Measurements from ENCODE around the gene RNF157.

RNF157 gene

GRCh38 chr17:76163919-76164318, 76.4 kb downstream of the RNF157 start:
- in situ Hi-C loops (cut with MboI; ENCODE audit: low sequenced_read_pairs): no loop called here

- in situ Hi-C loops (cut with MboI; ENCODE audit: low sequenced_read_pairs): no loop called here
These were observed 78.5 kb downstream of the RNF157 start for GRCh38 chr17:76161619-76162266.

DNA sequence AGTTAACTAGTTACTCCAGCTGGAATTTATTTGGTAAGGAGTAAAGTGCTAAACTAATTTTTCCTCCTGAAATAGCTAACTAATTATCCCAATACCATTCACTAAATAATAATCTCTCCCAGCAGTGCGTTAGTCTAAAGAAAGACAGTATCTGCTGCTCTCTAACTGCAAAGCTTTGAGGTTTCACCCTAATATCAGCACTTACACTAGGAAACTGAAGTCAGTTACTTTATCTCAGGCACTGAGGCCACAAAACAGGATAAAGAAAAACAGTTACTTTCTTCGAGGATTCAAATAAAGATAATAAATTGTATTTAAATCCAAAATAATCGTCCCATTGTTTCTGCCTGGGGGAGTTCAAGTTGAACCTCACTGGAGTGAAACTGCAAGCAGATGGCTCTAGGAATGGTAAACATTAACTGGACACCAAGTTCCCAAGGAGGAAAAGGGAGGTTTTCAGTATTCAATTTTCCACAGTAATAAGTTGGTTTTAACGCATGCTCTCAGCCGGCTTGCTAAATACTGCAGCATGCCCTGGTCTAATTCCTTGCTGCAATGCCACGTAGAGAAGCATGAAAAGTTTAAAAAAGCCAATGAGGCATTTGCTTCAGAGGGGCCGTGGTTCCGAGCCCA, 79.3 kb downstream of the RNF157 start:
- in situ Hi-C loops (cut with MboI; ENCODE audit: low sequenced_read_pairs): no loop called here

GRCh38 chr17:76159157-76159556, 81.1 kb downstream of the RNF157 start:
- in situ Hi-C loops (cut with MboI; ENCODE audit: low sequenced_read_pairs): no loop called here

DNA sequence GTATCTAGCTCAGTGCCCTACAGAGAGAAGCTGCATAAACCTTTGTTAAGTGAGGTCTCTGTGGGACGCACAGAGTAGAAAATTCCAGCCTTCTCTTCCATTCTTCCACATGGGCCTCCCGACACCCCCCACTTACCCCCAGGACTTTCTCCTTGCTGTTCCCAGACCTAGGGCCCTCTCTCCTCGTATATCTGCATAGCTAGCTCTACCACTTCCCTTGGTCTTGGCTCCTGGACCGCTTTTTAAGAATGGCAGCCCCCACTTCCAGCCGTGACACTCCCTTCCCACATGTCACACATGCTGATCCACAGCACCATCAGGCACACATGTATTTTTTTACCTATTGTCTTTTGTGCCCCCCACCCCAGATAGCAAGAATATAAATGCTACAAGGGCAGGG, 82.5 kb downstream of the RNF157 start:
- in situ Hi-C loops (cut with MboI; ENCODE audit: low sequenced_read_pairs): no loop called here

DNA sequence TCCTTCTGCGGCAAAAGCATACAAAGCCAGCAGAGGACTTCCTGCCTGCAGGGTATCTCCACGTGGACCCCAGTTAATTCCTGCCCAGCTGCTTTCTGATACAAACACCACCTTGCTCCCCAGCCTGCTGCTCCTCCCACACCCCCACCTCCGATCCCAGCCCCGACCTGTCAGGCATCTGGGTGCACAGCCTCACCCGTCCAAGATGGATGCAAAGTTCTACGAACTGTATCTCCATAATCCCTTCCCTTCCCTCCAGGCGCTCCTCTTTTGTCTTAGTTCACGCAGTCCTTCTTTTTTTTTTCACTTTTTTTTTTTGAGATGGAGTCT, 83.7 kb downstream of the RNF157 start:
- in situ Hi-C loops (cut with MboI; ENCODE audit: low sequenced_read_pairs): no loop called here

DNA sequence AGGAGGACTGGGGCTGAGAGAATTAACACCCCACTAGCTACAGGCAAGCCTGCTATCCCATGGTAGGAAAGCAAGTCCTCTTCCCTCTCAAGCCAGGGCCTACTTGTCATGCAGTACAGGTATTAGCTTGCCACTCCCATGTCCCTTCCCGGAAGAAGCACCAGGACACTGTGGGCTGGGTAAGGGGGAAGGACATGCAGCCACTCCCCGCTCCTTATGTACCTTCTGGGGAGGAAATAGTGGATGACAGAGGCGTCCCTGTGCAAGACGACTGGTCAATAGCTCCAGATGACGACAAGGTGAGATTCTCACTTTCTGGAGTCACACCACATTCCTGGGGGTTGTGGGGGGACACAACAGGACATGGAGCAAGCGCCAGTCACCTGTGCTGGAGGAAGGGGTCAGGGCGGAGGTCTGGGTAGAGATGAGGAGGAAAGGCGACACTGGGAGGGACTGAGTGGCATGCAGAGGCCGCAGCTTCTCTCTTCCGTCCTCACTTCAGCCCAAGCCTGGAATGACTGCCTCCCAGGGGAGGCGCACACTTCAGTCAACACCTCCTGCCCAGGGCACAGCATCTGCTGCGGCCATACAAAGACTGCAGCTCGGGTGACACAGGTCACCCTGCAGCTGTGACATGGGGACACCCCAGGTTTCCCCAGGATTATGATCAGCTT, 84.2 kb downstream of the RNF157 start:
- in situ Hi-C loops (cut with MboI; ENCODE audit: low sequenced_read_pairs): no loop called here

DNA sequence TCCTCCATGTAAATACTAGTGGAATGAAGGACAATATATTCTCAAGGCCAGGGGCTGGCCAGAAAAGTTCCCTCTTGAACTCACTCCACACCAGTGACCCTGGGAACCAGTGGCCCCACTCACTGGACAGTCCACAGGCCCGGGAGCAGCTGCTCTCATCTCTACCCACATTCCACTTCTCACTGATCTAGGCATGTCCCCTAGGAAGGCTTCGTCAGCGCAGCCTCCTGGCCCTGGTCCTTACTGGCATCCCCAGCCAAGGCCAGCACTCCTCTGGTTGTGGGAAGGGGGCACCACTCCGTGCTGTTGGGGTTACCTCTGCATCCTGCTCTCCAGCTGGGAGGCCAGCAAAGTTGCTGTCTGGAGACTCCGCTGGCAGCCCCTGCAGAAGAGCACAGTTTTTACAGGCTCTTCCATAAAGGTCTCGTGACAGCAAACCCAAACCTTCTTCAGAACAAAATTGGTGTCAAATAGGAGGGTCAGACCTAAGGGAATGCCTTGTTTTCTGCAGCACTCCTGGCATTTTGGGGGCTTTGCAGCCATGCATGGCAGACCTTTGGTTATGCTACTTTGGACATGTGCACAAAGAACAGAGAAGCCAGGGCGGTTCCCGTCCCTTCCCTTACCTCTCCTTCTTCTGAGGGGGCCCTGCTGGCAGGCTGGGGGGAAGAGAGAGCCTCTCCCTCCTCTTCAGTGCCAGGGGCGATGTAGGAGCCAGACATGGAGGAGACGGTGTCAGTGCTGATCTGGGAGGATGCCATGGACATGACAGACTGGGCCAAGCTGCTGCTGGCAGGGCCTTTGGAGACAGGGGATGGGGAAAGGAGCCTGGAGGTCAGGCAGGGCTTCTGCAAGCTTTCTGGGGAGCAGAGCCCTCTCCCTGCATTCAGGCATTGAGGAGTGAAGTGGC, 85.1 kb downstream of the RNF157 start:
- in situ Hi-C loops (cut with MboI; ENCODE audit: low sequenced_read_pairs): no loop called here

- in situ Hi-C loops (cut with MboI; ENCODE audit: low sequenced_read_pairs): no loop called here
These were observed 86.0 kb downstream of the RNF157 start for GRCh38 chr17:76154292-76154691.

DNA sequence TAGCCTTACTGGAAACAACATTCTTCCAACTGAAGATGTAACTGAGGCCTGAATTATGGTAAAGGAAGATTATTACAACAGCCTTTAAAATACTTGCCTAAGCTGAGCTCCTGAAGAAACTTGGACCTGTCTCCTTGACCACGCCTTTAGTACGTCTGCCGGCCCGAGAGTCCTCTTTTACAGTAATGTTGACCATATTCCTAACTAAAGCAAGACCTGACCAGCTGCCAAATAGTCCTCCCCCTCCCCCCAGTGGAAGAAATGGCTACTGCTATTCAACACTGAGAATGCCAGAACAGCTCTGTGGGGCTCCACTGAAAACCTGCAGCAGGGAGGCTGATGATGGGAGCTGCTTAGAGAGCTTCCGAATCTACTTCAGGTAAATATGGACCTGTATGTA, 86.7 kb downstream of the RNF157 start:
- in situ Hi-C loops (cut with MboI; ENCODE audit: low sequenced_read_pairs): no loop called here

GRCh38 chr17:76153202-76153601, 87.1 kb downstream of the RNF157 start:
- in situ Hi-C loops (cut with MboI; ENCODE audit: low sequenced_read_pairs): no loop called here

GRCh38 chr17:76152591-76152990, 87.7 kb downstream of the RNF157 start:
- in situ Hi-C loops (cut with MboI; ENCODE audit: low sequenced_read_pairs): no loop called here

DNA sequence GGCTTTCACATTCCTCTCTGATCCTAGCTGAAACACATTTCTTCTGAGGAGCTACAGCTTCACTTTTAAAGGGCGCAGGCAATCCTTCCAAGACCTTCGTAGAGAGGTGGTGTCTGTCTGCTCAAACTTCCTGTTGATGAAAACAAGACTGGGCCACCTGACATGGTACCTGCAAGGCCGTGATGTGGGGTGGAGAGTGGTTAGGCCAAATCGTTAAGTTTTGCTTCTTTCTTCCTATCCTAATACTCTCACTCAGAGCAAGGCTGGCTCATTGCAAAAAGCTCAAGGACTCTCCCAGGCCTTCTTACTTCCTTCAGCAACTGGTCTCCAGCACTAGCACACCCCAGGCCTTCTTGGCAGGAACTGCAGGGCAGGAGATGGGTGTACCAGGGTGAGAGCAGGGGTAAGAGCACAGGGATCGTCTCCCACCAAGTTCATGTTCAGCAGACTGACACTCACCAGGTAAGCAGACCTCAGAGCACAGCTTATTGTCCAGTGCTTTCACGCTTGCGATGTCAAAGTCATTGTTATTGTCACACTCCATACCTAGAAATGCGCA, 88.3 kb downstream of the RNF157 start:
- in situ Hi-C loops (cut with MboI; ENCODE audit: low sequenced_read_pairs): no loop called here

DNA sequence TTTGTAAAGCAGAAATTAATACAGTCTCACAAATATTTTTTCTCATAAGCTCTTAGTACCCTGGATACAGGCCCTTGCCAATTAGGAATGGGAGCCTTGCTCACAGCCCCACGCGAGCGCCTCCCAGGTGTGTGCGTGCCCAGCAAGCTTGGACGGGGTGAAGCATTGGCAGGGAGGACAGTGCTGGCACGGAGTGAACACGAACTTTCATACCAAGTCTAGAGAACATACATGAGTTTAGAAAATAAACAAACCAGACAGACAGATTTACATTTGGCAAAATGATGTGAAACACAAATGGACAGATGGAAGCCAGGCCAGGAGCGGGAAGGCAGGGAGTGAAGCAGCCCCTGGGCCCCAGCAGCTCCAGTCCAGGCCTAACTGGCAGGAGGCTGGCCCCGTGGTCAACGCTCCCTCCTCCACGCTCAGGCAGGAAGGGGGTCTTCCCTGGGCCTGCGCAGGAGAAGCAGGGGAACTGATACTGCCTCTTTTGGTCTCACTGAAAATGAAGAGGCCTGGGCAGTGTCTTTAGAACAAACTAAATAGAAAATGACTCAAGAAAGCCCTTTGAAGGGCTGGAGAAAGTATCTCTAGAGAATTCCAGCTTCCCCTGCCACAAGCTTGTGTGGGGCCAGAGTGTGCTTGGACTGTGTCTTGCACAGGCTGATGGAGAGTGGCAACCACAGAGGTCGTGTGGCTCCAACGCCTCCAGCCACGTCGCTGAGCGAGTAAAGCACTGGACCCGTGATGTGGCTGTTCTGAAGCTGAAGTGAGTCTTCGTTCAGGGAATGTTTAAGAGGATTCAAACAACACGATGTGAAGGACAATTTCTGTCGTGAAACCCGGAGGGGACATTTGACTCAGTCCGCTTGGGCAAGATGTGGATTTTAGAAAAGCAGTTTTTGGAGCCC, 89.3 kb downstream of the RNF157 start:
- in situ Hi-C loops (cut with MboI; ENCODE audit: low sequenced_read_pairs): no loop called here

DNA sequence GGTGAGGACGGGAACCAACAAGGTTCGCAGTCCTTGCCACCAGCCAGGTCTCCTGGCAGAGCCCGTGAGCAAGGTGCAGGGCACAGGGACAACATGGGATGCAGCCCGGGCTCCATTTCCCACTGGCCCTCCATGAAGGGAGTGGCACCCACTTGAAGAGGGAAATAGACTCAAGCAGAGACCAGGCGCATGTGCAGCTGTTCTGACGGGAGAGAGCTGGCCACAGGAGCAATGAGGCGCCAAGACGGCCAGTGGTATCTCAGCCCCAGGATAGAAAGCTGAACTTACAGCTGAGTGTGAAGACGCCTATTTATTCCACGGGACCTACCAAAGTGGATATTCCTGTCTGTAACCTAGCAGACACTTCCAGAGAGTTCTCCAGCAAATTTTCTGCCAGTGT, 91.1 kb downstream of the RNF157 start:
- in situ Hi-C loops (cut with MboI; ENCODE audit: low sequenced_read_pairs): no loop called here

- in situ Hi-C loops (cut with MboI; ENCODE audit: low sequenced_read_pairs): no loop called here
These were observed 92.3 kb downstream of the RNF157 start for GRCh38 chr17:76148015-76148326.

GRCh38 chr17:76147211-76148014, 92.9 kb downstream of the RNF157 start:
- in situ Hi-C loops (cut with MboI; ENCODE audit: low sequenced_read_pairs): no loop called here

GRCh38 chr17:76146053-76146851, 94.0 kb downstream of the RNF157 start:
- in situ Hi-C loops (cut with MboI; ENCODE audit: low sequenced_read_pairs): no loop called here
